GM10847 (cell line): ENCODE results near the gene ARHGEF16.

ENCODE experiments used
- POLR2A ChIP-seq: IDR thresholded peaks from 2 replicates; pipeline ENCODE4 v1.6.1; 2011; ENCODE audit not compliant: insufficient read length; ENCODE audit errors: extremely low read depth

The ARHGEF16 gene

DNA sequence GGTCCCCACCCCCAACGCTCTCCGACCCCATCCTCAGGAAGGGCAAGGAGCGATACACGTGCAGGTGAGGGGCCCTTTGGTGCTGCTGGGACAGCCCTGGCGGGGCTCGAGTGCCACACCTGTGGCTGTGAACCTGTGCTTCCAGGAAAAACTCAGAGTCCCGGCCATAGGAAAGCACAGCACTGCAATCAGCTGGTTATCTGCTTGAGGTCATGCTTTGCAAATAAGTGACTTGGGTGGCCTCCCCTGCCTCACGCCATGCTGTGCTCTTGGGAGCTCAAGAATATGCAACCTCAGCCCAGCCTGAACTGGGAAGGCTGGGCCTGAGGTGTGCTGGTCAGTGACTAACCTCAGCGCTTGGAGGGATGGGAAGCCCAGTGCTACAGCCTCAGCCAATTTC, 36.5 kb upstream of the ARHGEF16 start:
- no peak for TF ChIP-seq POLR2A

DNA sequence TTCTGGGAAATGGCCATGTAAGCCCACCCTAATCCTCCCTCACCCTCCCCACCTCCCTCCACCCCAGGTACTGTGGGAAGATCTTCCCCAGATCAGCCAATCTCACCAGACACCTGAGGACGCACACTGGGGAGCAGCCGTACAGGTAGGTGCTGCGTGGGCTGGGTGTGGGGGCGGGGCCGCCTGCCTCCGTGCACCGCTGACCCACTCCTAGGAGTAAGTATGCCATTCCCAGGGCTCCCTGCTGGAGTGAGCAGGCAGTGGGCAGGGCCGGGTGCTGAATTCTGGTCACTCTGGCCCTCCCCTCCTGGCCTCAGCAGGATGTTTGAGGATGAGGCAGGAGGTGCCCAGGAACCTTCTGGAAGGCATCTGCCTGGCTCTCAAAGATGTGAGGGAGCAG, 35.9 kb upstream of the ARHGEF16 start:
- TF ChIP-seq POLR2A = no peak

DNA sequence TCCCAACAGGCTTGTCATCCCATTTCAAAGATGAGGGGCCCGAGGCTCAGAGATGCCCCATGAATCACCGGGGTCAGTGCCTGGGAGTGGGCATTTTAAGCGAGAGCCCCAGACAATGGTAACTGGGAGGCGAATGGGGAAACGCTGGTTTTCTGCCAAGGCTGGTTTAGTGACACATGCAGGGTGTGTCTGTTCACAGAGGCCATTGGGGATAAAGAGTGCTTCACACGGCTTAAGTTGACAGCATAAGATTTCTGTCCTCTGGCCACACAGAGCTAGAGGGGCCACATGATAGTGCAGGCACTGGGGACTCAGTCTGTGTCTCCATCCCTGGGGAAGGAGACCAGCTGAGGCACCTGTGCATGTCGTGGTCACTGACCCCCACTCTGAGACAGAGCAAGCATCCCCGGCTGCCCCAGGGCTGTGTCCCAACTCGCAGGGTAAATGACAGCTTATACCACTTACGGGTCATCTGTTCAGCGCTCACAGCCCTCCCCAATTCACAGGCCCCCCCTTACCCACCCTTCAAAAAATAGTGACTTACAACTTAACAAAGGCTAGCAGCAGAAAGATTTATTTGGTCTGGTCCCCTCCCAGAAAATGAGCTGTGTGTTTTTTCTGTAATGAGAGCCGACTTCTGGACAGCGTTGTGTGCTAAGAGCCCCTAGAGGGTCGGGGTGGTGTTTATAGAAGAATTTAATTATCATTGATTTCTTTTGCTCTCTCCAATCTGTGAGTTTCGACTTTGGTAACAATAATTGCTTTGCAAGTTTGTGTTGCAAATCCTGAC, 34.9 kb upstream of the ARHGEF16 start:
- no peak for TF ChIP-seq POLR2A

DNA sequence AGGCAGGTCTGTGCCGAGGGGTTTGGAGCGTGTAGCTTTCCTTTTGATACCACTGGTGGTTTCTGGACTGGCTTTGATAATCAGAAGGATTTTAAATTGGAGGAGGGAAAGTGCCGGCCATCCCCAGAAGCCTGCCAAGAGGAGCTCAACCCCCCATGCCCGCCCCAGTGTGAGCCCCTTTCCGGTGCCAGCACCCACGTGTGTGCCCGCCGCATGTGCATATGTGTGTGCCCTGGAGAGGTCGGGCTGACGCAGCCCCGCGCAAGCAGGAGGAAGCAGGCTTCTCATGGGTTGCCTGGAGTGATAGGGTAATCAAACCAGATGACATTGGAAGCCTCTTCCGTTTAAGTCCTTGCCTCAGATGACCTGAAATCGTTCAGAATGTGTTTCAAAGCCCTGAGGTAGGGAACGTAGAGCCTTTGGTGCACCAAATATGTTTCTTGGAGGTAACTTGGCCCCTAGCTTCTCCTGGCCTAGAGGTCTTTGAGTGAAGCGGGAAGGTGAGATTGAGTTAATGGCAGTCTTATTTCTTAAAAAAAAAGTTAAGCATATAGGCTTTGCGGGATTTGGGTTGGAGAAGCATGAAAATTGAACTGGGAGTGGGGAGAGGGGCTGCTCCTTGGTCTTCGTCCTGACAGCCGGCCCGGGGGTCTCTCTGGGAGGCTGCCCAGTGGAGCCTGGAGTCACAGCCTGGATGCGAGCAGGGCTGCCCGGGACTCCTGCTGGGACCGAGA, 34.1 kb upstream of the ARHGEF16 start:
- TF ChIP-seq POLR2A = no peak

DNA sequence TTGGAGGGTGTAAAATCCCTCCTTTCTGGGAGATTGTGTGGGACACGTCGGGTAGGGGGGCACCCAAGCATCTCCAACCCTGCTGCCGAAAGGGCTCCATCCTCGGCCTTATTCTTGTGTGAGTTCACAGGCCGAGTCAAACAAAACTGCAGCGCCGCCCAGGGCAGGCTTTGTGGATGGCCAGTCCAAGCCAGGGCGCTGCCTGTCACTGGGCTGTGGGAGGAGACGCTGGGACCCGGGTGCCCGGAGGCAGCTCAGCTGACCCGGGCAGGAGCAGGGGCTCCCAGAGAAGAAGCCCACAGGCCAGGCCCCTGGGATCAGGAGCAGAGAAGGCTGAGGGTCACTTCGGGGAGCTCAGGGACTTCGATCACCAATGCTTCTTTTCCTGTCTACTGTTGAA, 31.8 kb upstream of the ARHGEF16 start:
- TF ChIP-seq POLR2A = no peak

DNA sequence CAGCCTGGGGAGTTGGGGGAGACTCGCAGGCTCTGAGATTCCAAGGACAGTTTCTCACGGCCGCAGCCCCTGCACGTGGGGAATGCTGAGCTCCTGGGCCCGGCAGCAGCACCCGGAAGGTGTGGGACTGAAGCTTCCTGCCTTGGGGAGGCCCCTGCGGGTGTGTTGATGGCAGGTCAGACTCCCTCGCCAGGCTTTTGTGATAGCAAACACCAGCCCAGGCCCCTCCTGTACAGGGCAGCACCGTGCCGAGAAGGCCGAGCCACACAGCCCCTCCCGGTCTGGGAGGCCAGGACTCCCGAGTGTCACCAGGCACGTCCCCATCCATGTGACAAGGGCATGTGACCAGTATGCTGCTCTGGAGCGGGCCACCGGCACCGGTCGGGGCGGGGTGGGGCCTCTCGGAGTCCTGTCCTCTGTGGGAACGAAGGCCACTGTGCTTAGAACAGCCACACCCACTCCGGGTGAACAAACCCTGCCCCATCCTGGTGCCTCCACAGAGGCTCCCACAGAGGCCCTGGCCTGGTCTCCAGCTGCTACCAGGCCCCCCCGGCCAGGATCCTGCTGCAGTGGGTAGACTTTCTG, 31.1 kb upstream of the ARHGEF16 start:
- TF ChIP-seq POLR2A = no peak

DNA sequence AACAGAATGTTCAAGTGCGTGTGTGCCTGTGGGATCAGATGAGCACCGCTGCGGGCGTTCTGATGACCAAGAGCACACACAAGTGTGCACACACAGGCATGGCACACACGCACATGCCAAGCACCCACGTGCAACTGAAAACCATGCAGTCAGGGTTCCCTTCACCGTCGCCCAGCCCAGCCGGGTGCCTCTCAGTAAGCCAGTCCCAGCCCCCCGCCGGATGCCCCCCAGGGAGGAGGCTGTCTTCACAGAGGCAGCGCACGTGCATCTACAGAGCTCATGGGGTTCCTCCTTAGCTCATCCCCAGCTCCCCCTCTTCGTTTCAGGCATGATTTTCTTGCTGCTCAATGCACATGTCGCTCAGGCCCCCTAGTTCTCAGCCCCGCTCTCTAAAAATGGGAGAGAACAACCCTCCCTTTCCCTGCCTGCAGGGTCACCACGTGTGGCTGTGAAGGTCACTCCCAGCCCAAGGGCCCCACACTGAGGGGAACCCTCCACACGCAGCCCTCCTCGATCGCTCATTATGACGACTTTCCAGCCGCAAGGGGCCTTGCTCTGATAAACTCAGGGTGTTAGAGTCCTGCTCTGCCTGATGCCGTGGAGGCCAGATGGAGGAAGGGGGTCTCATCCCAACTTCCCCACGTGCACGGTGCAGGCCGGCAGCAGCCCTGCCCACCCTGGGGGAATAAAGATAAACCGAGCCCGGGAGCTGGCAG, 30.4 kb upstream of the ARHGEF16 start:
- no peak for TF ChIP-seq POLR2A

DNA sequence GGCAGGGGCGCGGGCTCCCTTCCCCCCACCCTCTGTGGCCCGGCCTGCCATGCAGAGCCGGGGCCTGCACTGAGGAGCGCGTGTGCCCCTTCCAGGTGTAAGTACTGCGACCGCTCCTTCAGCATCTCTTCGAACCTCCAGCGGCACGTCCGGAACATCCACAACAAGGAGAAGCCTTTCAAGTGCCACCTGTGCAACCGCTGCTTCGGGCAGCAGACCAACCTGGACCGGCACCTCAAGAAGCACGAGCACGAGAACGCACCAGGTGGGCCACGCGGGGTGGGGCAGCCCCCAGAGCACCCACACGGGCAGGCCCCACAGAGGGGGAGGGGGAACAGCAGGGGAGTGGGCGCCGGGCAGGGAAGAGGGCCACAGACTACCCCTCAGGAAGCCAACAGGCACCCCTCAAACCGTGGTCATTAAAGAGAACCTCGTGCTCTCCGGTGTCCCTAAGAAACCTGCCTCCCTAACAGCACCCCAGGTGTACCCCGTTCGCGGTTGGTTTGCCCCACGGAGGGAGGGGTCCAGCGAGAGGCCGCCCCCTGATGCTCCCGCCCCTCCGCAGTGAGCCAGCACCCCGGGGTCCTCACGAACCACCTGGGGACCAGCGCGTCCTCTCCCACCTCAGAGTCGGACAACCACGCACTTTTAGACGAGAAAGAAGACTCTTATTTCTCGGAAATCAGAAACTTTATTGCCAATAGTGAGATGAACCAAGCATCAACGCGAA, 28.8 kb upstream of the ARHGEF16 start:
- no peak for TF ChIP-seq POLR2A

DNA sequence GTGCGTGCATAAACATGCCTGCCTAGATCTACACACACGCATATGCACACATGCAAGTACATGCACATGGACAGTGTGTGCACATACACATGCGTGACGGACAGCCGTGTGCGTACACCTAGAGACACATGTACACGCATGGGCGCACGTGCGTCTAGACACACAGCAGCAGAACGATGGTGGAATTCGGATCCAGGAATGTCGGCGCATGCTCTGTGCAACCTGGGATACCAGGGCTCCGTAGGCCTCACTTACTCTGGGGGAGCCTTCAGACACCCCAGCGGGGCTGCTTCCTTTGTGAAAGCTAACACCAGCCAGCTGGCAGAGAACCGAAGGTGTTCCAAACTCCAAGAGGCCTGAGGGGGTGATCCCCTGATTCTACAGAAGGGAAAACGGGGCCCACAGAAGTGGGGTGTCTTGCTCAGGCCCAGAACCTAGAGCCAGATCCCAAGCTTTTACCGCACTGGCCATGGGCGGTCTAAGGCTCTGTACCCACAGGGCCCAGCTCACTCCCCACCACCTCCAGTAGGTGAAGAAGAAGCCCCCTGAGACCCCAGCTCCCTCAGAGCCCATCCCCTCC, 27.4 kb upstream of the ARHGEF16 start:
- TF ChIP-seq POLR2A = no peak

DNA sequence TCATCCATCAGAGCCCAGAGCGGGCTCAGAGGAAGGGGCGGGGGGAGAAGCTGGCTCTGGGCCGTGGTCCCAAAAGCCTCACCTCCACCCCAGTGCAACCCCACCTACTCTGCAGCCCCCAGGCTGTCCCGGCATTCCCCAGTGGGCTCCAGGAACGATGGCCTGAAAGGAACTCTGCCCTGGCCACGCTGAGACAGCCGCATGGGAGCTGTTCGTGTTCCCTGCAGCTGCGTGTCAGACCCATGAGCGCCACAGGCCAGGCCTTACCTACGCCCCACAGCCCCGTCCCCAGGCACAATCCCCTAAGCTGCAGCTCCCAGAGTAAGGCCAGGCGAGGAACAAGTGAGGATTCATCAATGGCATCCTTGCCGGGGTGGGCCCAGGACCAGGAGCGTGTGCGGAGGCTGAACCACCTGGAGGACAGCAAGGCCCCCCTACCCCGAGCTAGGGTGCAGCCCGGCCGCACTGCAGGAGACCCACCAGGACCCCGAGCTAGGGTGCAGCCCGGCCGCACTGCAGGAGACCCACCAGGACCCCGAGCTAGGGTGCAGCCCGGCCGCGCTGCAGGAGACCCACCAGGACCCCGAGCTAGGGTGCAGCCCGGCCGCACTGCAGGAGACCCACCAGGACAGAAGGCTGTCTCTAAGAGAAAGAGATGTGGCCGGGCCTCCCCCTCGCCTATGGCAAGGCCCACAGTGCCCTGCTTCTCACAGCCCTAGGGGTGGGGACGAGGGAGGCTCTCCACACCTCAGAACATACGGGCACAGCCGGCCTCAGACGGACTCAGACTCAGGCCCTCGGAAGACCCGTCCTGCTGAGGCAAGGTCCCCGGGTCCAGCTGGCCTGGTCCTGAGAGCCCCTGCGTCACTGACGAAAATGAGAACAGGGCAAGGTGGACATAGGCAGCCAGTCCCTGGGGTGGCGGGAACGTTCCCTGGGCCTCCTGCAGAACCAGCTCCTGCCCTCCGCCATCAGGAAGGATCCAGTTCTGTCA, 26.5 kb upstream of the ARHGEF16 start:
- TF ChIP-seq POLR2A = no peak

DNA sequence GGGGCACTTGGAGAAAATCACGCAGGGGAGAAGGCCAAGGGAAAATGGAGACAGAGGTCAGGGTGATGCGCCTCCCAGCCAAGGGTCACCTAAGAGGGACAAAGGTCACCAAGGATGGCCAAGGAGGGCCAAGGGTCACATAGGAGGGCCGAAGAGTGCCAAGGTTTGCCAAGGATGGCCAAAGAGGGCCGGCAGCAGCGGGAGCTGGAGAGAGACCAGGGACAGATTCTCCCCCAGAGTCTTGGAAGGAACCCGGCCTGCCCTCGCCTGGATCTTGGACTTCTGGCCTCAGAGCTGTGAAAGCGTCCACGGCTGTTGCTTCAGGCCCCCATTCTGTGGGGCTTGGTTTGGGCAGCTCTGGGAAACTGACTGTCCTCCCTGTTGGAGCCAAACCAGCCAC, 25.6 kb upstream of the ARHGEF16 start:
- TF ChIP-seq POLR2A = no peak

DNA sequence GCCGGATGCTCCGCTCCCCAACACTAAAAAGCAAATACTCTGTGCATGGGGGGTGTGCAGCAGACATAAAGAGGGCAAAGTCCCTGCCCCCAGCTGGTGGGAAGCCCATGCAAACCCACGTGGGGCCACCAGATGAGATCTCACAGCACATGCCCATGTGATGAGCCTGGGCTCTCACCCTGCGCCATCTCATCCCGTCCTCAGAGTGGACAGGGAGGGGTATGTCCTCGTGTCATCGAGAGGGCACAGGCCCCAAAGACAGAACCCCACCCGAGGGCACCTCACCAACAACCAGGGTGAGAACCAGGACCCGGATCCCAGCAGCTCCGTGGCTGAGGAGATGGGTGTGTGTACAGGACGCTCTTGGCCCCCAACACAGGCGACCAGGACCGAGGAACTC, 25.1 kb upstream of the ARHGEF16 start:
- no peak for TF ChIP-seq POLR2A

DNA sequence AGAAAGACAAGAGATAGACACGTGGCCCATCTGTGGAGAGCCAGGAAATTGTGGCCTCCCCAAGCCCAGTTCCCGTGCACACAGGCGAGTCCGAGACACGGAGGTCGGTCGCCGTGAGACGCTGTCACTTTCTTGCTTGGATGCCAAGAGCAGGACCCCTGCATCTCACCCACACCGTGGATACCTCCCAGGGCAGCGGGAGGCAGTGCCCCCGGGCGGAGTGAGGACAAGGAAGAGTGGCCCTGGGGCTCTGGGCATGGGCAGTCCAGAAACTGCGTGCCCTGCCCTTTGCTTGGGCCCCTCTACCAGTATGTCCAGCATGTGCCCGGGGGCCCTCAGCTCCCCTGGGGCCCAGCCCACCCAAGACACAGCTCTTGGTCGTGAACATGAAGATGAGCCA, 24.7 kb upstream of the ARHGEF16 start:
- TF ChIP-seq POLR2A = no peak
